ENCODE measurements around the gene TPP1.
A peak's percentile ranks its signal among the peaks of the same experiment; 100 is the strongest.

DNA sequence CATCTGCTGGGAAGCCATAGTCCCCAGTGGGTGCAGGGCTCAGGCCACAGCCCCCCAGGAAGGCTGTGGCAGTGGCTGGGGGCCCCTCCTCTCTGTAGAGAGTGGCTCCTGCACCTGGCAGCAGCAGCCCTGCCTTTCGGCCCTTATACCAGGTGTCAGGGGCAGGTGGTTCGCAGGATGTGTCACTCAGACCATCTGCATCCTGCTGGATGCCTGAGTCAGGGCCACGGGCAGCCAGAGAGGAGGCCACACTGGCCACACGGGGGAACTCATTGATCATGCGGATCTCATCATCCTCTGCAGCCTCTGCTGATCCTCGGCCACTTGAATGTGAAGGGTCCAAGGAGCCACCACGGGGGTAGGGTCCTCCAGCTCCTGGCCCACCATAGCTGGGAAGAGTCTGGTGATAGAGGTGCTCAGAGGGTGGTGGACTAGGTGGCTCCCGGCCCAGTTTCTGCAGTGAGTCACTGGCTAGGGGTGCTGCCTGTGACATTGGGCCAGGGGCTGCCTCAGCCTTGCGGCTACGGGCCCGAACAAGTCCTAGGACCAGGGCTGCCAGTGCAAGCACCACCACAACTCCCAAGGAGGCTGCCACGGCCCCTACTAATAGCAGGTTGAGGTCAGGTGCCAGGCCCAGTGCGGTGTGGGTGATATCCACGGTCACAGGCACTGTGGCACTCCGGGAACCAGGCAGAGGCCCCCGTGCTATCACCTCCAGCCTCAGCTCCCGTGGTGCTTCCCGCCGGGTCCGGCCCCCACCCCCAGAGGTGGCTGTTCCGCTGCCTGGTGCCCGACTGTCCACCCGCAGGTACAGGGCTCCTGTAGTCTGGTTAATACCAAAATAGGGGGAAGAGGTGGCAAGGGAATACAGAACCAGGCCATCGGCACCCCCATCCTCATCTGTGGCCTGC lies 3.3 kb upstream of the TPP1 start:
- TF ChIP-seq CTCF (IDR thresholded peaks at IDR 0.05; ENCODE audit: low read length), result peak; percentile 26
- no peak for TF ChIP-seq EZH2 (optimal IDR thresholded peaks at IDR 0.05; ENCODE audit: low read depth, low read length)
